HG02852 (cell line): ENCODE data around the gene DMKN.

Source experiments
- ATAC-seq: cut with Tn5 transposase; IDR thresholded peaks from one replicate; pipeline ENCODE4 v1.9.1; 2021; ENCODE audit warnings: mild to moderate bottlenecking, moderate library complexity; ENCODE audit not compliant: unreplicated experiment

The DMKN gene

GRCh38 chr19:35549879-35550523 is 36.6 kb upstream of the DMKN start:
- ATAC-seq = no peak

- no peak for ATAC-seq
Observed at GRCh38 chr19:35549174-35549788, 35.8 kb upstream of the DMKN start.

- ATAC-seq = no peak
Observed at GRCh38 chr19:35546532-35546931, 33.1 kb upstream of the DMKN start.

GRCh38 chr19:35545855-35546381 is 32.5 kb upstream of the DMKN start:
- ATAC-seq = peak; percentile 45

- peak; percentile 83 for ATAC-seq
Observed at GRCh38 chr19:35545001-35545854, 31.8 kb upstream of the DMKN start, which contains the start of gene TMEM147. TSS of gene TMEM147 (plus strand) at chr19:35545626. CDS start at chr19:35545740, 114 bp downstream.

- no peak for ATAC-seq
Observed at GRCh38 chr19:35544110-35544802, 30.8 kb upstream of the DMKN start.

- no peak for ATAC-seq
Observed at GRCh38 chr19:35543280-35544109, 30.0 kb upstream of the DMKN start.

GRCh38 chr19:35542209-35542608 is 28.8 kb upstream of the DMKN start:
- no peak for ATAC-seq

GRCh38 chr19:35540356-35540927 is 27.0 kb upstream of the DMKN start:
- ATAC-seq = no peak

- no peak for ATAC-seq
Observed at GRCh38 chr19:35539850-35540249, 26.4 kb upstream of the DMKN start.

- ATAC-seq = no peak
Observed at GRCh38 chr19:35539314-35539713, 25.9 kb upstream of the DMKN start.

- no peak for ATAC-seq
Observed at GRCh38 chr19:35534803-35535480, 21.5 kb upstream of the DMKN start.

GRCh38 chr19:35533822-35534392 is 20.5 kb upstream of the DMKN start:
- ATAC-seq = no peak

- ATAC-seq = no peak
Observed at GRCh38 chr19:35533201-35533821, 19.9 kb upstream of the DMKN start, which contains the start of gene GAPDHS. TSS of gene GAPDHS (plus strand) at chr19:35533456. CDS start at chr19:35533528, 72 bp downstream.

GRCh38 chr19:35531291-35531690 is 17.8 kb upstream of the DMKN start:
- no peak for ATAC-seq

- ATAC-seq = no peak
Observed at GRCh38 chr19:35529241-35530218, 16.1 kb upstream of the DMKN start.
